Fibroblast of lung (primary cell): Measurements from ENCODE around the gene PTPN7.

Experiments
- CTCF ChIP-seq, 2 donors: IDR thresholded peaks in 1 of 2; conservative IDR thresholded peaks in 1 of 2; 1 replicate in 1 of 2; 2 replicates in 1 of 2; pipeline ENCODE4 v1.5.1; 2011 to 2012; ENCODE audit warnings: low read length in 2 of 2, control low read depth in 1 of 2, inconsistent platforms in 1 of 2, low read depth in 1 of 2, mild to moderate bottlenecking in 1 of 2
- EZH2 ChIP-seq: IDR thresholded peaks from 2 replicates; pipeline ENCODE4 v1.5.1; 2012; ENCODE audit warnings: low read length, control low read depth, mild to moderate bottlenecking; ENCODE audit errors: missing control alignments

GRCh38 chr1:202134645-202135172 lies 25.7 kb downstream of the PTPN7 start:
- TF ChIP-seq CTCF (conservative IDR thresholded peaks at IDR 0.05 in 1 of 2, IDR thresholded peaks at IDR 0.05 in 1 of 2; ENCODE audit: low read depth in 1 of 2, low read length in 2 of 2) (no peak), EZH2 (no peak)
